Measurements from ENCODE around the gene SUSD1.

Gene SUSD1

DNA sequence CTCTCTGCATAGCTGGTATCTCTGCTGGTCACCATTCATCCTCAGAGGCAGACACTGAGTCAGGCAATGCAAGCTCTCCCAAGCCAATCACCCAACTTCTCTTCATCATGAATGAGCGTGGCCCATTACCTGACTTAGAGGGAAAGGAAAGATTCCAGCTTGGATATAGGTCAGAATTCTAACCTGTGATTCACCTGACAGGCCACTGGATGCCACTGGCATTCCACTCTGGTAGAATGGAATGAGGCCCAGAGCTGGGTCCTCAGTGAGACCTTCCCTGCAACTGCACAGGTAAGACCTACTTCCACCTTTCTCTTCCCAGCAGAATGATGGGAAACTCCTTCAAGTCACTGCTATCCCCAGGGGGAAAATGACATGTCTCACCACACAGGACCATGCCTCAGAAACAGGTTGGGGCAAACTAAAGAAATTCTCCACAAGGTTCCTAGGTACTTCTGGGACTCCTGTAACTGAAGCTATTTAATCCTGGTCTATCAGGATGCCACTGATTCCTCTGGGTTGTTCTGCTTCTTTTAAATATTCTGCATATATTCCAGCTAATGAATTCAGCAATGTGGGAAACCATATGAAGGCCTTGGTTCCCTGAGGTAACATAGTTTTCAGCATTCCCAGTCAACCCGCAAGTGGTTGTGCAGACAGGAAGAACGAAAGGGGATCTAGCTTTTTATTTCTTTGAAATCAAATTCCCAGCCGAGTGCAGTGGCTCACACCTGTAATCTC is 62.0 kb downstream of the SUSD1 start:
- H3K9me3 Mint-ChIP-seq: no peaks in the 10 kb centered on the region
- H3K4me1 Mint-ChIP-seq (ENCODE audit: low read depth): peaks cover 35% of the 10 kb centered on the region
- H3K27me3 Mint-ChIP-seq: no peaks in the 10 kb centered on the region
- H3K36me3 Mint-ChIP-seq (ENCODE audit: low read depth): peaks cover 85% of the 10 kb centered on the region
- no peak overlapping the region for H3K4me3 Mint-ChIP-seq
- no peak overlapping the region for H3K27ac Mint-ChIP-seq
- intact Hi-C loops (cut with micrococcal nuclease): no loop called here

DNA sequence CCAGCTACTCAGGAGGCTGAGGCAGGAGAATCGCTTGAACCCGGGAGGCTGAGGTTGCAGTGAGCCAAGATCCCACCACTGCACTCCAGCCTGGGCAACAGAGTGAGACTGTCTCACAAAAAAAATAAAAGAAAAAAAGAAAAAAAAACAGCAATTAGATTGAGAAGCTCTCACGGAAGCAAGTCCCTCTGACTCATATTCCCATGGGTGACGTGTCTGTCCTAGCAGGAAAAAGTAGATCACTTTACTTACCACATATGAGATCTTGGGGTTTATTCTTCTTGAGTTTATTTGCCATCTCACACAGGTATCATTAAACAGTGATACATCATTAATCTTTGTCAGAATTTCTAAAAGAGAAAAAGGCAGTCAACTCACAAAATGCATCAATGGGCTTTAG is 62.6 kb downstream of the SUSD1 start:
- peaks cover 79% of the 10 kb centered on the region for H3K36me3 Mint-ChIP-seq (ENCODE audit: low read depth)
- no peak overlapping the region for H3K4me3 Mint-ChIP-seq
- peaks cover 40% of the 10 kb centered on the region for H3K4me1 Mint-ChIP-seq (ENCODE audit: low read depth)
- intact Hi-C loops (cut with micrococcal nuclease): no loop called here
- no peaks in the 10 kb centered on the region for H3K9me3 Mint-ChIP-seq
- H3K27ac Mint-ChIP-seq: no peak overlapping the region
- no peaks in the 10 kb centered on the region for H3K27me3 Mint-ChIP-seq

DNA sequence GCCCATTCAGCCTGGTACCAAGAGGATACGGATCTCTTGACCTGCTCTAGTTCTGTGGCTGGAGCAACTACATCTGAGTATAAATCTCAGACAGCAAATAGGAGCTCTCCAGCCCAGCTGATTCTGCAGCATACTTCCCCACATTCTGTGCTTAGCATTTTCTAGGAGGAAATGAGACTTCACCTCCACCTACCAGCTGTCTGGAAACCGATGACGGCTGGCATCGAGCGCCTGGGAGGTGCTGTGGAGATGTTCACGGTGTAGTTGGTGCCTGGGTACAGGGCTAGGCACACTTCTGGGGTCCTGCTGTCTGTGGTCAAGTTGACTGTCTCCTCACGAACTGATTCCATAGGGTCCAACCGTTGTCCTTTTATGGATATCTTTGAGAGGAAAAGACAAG is 63.6 kb downstream of the SUSD1 start:
- Mint-ChIP-seq H3K27ac (peak overlapping the region; percentile 63), H3K36me3 (ENCODE audit: low read depth) (peaks cover 74% of the 10 kb centered on the region), H3K9me3 (no peaks in the 10 kb centered on the region), H3K4me1 (ENCODE audit: low read depth) (peaks cover 44% of the 10 kb centered on the region), H3K4me3 (no peak overlapping the region), H3K27me3 (no peaks in the 10 kb centered on the region)
- intact Hi-C loops (cut with micrococcal nuclease): no loop called here

DNA sequence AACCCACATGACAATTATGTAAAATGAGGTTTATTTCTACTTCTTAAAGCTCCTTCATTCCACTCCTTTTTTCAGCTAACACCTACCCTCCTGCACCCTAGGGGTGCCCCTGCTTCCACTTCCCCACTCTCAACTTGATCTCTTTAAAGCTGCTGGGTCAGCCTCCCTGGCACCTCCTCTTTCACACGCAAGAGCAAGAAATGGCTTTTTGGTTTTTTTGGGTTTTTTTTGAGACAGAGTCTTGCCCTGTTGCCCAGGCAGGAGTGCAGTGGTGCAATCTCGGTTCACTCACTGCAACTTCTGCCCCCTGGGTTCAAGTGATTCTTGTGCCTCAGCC is 64.4 kb downstream of the SUSD1 start:
- Mint-ChIP-seq H3K27me3 (no peaks in the 10 kb centered on the region), H3K9me3 (no peaks in the 10 kb centered on the region), H3K36me3 (ENCODE audit: low read depth) (peaks cover 71% of the 10 kb centered on the region), H3K4me1 (ENCODE audit: low read depth) (peaks cover 42% of the 10 kb centered on the region), H3K27ac (peak overlapping the region; percentile 63), H3K4me3 (no peak overlapping the region)
- intact Hi-C loops (cut with micrococcal nuclease): no loop called here

DNA sequence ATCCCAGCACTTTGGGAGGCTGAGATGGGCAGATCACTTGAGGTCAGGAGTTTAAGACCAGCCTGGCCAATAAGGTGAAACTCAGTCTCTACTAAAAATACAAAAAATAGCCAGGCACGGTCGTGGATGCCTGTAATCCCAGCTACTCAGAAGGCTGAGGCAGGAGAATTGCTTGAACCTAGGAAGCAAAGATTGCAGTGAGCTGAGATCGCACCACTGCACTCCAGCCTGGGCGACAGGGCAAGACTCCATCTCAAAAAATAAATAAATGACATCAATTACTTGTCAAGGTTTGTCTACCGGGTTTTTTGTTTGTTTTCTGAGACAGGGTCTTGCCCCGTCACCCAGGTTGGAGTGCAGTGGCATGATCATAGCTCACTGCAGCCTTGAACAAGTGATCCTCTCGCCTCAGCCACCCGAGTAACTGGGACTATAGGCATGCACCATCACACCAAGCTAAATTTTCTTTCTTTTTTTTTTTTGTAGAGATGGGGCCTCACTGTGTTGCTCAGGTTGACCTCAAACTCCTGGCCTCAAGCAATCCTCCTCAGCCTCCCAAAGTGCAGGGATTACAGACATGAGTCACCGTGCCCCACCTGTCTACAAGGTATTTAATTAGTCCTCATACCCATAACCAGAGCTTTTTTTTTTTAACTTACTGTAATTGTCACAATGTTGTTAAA is 64.9 kb downstream of the SUSD1 start:
- Mint-ChIP-seq H3K4me1 (ENCODE audit: low read depth) (peaks cover 47% of the 10 kb centered on the region), H3K36me3 (ENCODE audit: low read depth) (peaks cover 66% of the 10 kb centered on the region), H3K4me3 (no peak overlapping the region), H3K27ac (peak overlapping the region; percentile 63), H3K27me3 (no peaks in the 10 kb centered on the region), H3K9me3 (no peaks in the 10 kb centered on the region)
- intact Hi-C loops (cut with micrococcal nuclease): no loop called here

DNA sequence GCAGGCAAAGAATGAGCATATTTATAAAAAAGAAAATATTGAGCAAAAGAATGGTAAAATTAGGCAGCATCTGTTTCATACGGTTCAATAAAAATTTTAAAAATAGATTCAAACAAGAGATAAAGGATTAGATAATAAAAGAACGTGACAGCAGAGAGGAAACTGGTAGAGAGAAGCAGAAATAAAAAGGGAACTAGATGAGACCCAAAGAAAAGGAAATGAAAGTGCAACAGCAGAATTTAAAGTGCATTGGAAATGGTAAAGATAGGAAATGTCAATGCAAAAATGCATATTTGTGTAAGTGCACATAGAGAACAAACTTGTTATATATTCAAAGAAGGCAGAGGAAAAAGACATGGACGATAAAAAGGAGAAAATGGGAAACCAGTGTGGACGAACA is 70.2 kb downstream of the SUSD1 start:
- H3K4me3 Mint-ChIP-seq: peak overlapping the region; percentile 46
- peaks cover 55% of the 10 kb centered on the region for H3K4me1 Mint-ChIP-seq (ENCODE audit: low read depth)
- peaks cover 42% of the 10 kb centered on the region for H3K36me3 Mint-ChIP-seq (ENCODE audit: low read depth)
- intact Hi-C loops (cut with micrococcal nuclease): no loop called here
- no peaks in the 10 kb centered on the region for H3K9me3 Mint-ChIP-seq
- H3K27me3 Mint-ChIP-seq: no peaks in the 10 kb centered on the region
- H3K27ac Mint-ChIP-seq: peak overlapping the region; percentile 72

DNA sequence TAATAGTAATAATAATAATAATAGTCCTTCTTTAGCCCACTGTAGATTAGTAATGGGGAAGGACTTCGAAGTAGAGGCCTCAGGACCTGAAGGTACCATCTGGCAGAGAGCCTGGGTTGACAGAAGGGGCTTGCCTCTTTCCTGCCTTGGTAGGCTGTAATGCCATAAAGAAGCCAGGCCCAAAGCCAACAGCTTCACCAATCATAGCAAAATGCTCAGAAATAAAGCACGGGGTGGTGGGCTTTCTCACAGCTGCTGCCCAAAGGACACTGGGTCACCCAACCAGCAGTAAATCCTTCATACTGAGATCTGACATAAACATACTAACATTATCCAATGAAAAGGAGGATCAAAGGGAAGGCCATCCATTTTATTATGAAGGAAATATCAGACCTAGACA is 70.7 kb downstream of the SUSD1 start:
- no peaks in the 10 kb centered on the region for H3K27me3 Mint-ChIP-seq
- H3K27ac Mint-ChIP-seq: peak overlapping the region; percentile 75
- H3K9me3 Mint-ChIP-seq: no peaks in the 10 kb centered on the region
- H3K4me3 Mint-ChIP-seq: peak overlapping the region; percentile 44
- peaks cover 40% of the 10 kb centered on the region for H3K36me3 Mint-ChIP-seq (ENCODE audit: low read depth)
- intact Hi-C loops (cut with micrococcal nuclease): no loop called here
- H3K4me1 Mint-ChIP-seq (ENCODE audit: low read depth): peaks cover 55% of the 10 kb centered on the region

DNA sequence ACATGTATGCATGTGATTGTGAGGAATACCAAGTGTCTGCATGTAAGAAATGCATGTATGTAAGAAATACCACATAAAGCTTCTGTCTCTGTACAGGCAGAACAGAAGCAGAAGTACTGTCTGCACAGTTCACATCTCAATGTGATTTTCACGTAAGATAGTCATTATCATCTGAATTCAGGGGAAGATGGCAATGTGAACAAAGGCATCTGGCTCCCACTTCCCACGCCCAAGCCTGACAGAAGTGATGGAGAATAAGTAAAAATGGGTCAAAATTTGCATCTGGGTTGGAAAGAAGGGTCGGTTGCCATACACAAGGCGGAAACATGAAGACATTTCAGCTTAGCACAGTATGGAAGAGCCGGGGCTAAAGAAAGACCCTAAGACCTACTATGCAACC is 71.7 kb downstream of the SUSD1 start:
- Mint-ChIP-seq H3K36me3 (ENCODE audit: low read depth) (peaks cover 32% of the 10 kb centered on the region), H3K4me3 (no peak overlapping the region), H3K4me1 (ENCODE audit: low read depth) (peaks cover 56% of the 10 kb centered on the region), H3K9me3 (no peaks in the 10 kb centered on the region), H3K27ac (peak overlapping the region; percentile 75), H3K27me3 (no peaks in the 10 kb centered on the region)
- intact Hi-C loops (cut with micrococcal nuclease): no loop called here

DNA sequence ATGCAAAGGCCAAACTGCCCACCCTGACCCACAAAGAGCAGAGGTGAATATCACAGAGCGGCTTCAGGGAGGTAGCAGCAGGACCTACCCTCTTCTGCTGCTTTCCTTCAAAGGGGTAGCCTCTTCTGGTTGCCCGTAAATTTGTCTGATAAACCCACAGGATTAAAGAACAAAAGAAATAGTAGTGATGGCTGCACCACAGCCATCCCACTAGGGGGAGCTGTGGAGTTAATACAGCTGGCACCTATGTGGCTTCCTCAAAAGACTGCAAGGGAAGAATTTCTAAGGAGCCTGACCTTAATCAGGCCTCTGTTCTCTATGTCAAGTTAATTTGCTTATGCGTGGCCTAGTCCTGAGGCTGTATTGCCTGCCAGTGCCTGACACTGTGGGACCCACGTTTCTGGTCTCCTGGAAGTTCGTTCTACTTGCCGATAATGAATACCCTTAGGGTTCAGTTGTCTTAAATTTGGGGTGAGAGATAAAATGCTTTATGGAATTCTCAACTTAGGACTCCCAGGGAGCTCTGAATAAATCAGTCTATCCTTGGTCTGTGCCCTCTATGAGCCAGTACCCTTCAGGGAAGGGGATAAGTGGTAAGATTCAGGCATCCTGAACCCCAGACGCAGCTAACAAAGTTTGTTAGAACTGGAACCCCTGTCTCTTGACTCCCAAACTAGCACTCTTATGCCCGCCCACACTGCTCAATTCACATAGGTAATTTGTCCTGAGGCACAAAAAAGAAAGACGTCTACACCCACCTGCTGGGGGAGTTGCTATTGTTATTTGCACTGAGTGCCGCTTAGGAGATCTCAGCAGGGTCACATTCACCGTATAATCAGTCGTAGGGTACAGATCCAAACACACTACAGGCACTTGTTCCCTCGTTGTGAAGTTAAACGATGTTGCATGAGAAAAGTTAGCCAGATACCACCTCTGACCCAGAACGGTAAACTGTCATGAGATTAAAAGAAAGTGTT is 77.1 kb downstream of the SUSD1 start:
- peak overlapping the region; percentile 65 for H3K27ac Mint-ChIP-seq
- H3K4me3 Mint-ChIP-seq: no peak overlapping the region
- H3K9me3 Mint-ChIP-seq: no peaks in the 10 kb centered on the region
- H3K36me3 Mint-ChIP-seq (ENCODE audit: low read depth): peaks cover 68% of the 10 kb centered on the region
- intact Hi-C loops (cut with micrococcal nuclease): loop anchor here (1.0 to 10.0 kb wide), 3 partner anchors 137 to 263 kb away; partner anchors contain the start of gene PTBP3
- H3K4me1 Mint-ChIP-seq (ENCODE audit: low read depth): peaks cover 39% of the 10 kb centered on the region
- H3K27me3 Mint-ChIP-seq: no peaks in the 10 kb centered on the region

DNA sequence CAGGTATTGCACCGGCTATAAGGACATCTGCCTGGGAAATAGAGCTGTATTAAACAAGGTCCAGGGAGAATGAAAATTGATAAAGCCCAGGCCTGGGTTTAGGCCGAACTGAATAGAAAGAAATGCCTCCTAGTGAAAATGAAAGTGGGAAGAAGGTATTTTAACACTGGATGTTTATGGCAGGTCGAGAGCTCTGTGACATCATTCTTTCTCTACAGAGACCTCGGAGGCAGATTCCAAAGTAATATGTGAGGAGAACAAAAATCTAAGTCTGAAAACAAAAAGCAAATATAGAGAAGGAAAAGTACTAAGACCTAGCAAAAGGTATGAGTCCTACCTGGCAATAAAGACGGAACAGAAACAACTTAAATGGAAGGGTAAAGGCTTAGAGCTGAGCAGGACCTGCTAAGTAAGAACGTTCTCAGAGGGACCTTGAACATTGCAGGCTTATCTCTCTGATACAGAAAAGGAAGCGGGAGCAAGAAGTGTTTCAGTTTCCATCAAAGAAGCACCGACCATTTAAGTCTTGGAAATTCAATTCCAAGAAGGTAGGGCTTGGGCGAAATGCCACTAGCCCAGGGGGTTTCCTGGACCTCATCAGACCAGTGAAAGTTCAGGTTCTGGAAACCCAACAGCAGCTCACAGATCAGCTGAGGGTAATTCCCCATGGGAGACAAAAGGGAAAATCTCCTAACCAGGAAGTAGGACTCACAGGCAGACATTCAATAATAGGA is 80.0 kb downstream of the SUSD1 start:
- Mint-ChIP-seq H3K27ac (peak overlapping the region; percentile 74), H3K36me3 (ENCODE audit: low read depth) (peaks cover 60% of the 10 kb centered on the region), H3K27me3 (no peaks in the 10 kb centered on the region), H3K9me3 (no peaks in the 10 kb centered on the region), H3K4me1 (ENCODE audit: low read depth) (peaks cover 26% of the 10 kb centered on the region), H3K4me3 (no peak overlapping the region)
- intact Hi-C loops (cut with micrococcal nuclease): loop anchor here (10.0 kb wide), 2 partner anchors 140 to 240 kb away; partner anchors contain the start of gene PTBP3

DNA sequence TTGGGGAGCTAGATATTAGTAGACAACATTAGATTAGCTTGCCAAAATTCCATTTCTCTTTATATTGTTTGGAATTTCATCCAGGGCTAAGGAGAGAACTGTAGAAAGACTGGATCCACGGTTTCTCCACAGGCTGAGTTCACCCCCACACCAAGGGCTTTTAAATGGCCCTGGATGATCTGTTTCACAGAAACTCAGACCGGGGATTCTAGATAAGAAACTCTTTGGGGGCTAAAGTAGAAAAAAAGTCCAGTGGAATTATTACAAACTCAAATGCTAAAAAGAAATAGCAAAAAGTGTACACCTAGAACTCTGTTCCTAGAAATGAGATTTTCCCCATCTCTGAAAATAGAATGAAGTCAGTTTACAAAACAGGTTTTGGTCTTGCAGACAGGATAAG is 80.9 kb downstream of the SUSD1 start:
- H3K4me1 Mint-ChIP-seq (ENCODE audit: low read depth): peaks cover 26% of the 10 kb centered on the region
- no peaks in the 10 kb centered on the region for H3K27me3 Mint-ChIP-seq
- H3K36me3 Mint-ChIP-seq (ENCODE audit: low read depth): peaks cover 67% of the 10 kb centered on the region
- intact Hi-C loops (cut with micrococcal nuclease): loop anchor here (10.0 kb wide), 2 partner anchors 141 to 241 kb away; partner anchors contain the start of gene PTBP3
- no peak overlapping the region for H3K4me3 Mint-ChIP-seq
- no peak overlapping the region for H3K27ac Mint-ChIP-seq
- no peaks in the 10 kb centered on the region for H3K9me3 Mint-ChIP-seq

DNA sequence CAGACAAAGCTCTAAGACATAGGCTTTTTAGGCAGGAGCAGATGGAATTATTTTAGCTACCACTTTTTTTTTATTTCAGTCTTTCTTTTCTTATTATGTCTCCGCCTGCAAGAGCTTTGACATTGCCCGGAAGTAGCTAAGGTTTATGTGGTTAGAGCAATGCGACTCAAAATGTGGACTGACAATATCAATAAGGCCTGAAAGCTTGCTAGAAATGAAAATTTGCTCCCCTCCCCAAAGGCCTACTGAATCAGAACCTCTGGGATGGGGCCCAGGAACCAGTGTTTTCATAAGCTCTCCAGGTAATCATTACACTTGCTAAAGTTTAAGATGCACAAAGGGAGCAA is 81.3 kb downstream of the SUSD1 start:
- no peaks in the 10 kb centered on the region for H3K27me3 Mint-ChIP-seq
- peak overlapping the region; percentile 42 for H3K27ac Mint-ChIP-seq
- H3K4me1 Mint-ChIP-seq (ENCODE audit: low read depth): peaks cover 26% of the 10 kb centered on the region
- H3K9me3 Mint-ChIP-seq: no peaks in the 10 kb centered on the region
- H3K4me3 Mint-ChIP-seq: no peak overlapping the region
- intact Hi-C loops (cut with micrococcal nuclease): loop anchor here (10.0 kb wide), 2 partner anchors 141 to 241 kb away; partner anchors contain the start of gene PTBP3
- peaks cover 71% of the 10 kb centered on the region for H3K36me3 Mint-ChIP-seq (ENCODE audit: low read depth)

DNA sequence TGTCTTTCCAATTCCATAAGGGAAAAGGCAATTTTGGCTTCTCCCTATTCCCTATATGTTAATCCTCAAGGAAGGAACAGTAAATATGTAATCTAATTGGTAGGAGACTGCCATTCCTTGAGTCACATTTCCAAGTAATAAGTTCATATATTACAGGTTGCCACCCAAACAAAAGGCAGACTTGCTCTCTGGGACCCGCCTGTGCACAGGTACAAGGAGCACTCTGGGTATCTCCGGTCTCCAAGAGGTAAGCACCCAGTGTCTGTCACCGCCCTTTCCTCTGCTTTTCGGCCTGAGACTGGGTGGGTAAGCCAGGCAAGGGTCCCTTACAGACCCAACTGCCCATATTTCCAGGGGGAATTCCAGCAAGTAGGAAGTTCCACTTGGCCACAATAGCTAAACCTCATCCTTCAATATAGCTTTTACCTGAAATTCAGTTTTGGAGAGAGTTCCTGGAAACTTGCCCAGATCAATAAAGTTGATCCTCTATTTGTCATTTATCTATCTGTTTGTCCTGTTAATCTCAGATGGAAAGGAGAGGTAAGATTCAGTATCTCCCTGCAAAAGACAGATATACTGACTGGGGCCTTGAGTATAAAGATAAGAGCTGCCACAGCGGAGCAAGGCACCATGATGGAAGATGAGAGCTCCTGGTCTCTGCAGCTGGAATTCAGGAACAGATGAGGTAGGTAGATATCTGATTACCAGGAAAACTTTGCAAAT is 81.8 kb downstream of the SUSD1 start:
- Mint-ChIP-seq H3K27ac (peak overlapping the region; percentile 42), H3K4me1 (ENCODE audit: low read depth) (peaks cover 25% of the 10 kb centered on the region), H3K36me3 (ENCODE audit: low read depth) (peaks cover 74% of the 10 kb centered on the region), H3K9me3 (no peaks in the 10 kb centered on the region), H3K4me3 (no peak overlapping the region), H3K27me3 (no peaks in the 10 kb centered on the region)
- intact Hi-C loops (cut with micrococcal nuclease): loop anchor here (10.0 kb wide), 2 partner anchors 141 to 241 kb away; partner anchors contain the start of gene PTBP3
